Measurements from ENCODE around the gene KLK14. TPM values are rescaled to one million over a fixed set of nuclear protein-coding genes. Genes with fewer than 3 reads are reported as not detected.

The KLK14 gene
- total and polyA plus RNA-seq, 10 of the 15 experiments (the other 5 are each of a cell fraction or from before 2014, with no cell fraction given), result not detected

- TF ChIP-seq ATF2 (IDR thresholded peaks at IDR 0.05; ENCODE audit: low read length), result no peak
Measured at GRCh38 chr19:51100601-51101000, 17.9 kb upstream of the KLK14 start (continued).

GRCh38 chr19:51099047-51099382 is 16.3 kb upstream of the KLK14 start:
- Histone ChIP-seq H3K79me2 (ENCODE audit: control insufficient read depth, insufficient read depth, low read length) (no peaks in the 10 kb centered on the region), H3K9me3 (replicated peaks; ENCODE audit: control insufficient read depth, insufficient read depth, low read length) (no peaks in the 10 kb centered on the region), H3K27ac (ENCODE audit: control insufficient read depth, insufficient read depth) (no peak overlapping the region), H4K20me1 (ENCODE audit: control insufficient read depth, insufficient read depth) (no peaks in the 10 kb centered on the region; the same call in 1 of the 2 replicates), H3K4me3 (no peak overlapping the region), H3K9ac (ENCODE audit: control insufficient read depth, insufficient read depth, low read length) (no peak overlapping the region), H3K36me3 (ENCODE audit: control insufficient read depth in 2 of 2, insufficient read depth in 2 of 2, low read length in 1 of 2) (peaks cover 6% of the 10 kb centered on the region in 2 experiments; a peak in 3 of 4 replicates), H2AFZ (ENCODE audit: control insufficient read depth, low read depth, low read length) (no peak overlapping the region), H3K4me1 (ENCODE audit: control insufficient read depth, insufficient read depth, low read length) (no peaks in the 10 kb centered on the region; the same call in 1 of the 2 replicates), H3K27me3 (replicated peaks in 1 of 2; ENCODE audit: control insufficient read depth in 2 of 2, insufficient read depth in 2 of 2, low read length in 1 of 2) (no peaks in the 10 kb centered on the region), H3K4me2 (ENCODE audit: control insufficient read depth, insufficient read depth) (no peak overlapping the region)
- FAIRE-seq (no peak), ATAC-seq (no peak), DNase-seq (ENCODE audit: low read depth, low spot score) (no peak)
- intact Hi-C loops (cut with micrococcal nuclease; ENCODE audit: unreplicated experiment), result no loop called here
- 95% methylated on average over 19 of the region's 22 CpGs for WGBS (ENCODE audit: insufficient coverage, insufficient replicate concordance, low lambda C conversion rate, missing lambda C conversion rate)
- POLR2A ChIA-PET, result no interaction called here
- SMC1A ChIA-PET (ENCODE audit: uncharacterized antibody, unreplicated experiment), result no interaction called here
- in situ Hi-C loops (cut with MboI), result loop anchor here (10.0 kb wide), 1 partner anchor 164 kb away; no protein-coding TSS in a partner anchor
- no TSS peak for BruUV-seq (replicated peaks)
- TF ChIP-seq DPF2 (IDR thresholded peaks at IDR 0.05) (no peak), MLLT1 (IDR thresholded peaks at IDR 0.05) (no peak), TAF1 (IDR thresholded peaks at IDR 0.05; ENCODE audit: borderline replicate concordance, low read depth, low read length) (no peak), ZSCAN29 (IDR thresholded peaks at IDR 0.05) (no peak)
- CTCF ChIA-PET, result no interaction called here
- RAD21 ChIA-PET (ENCODE audit: unreplicated experiment), result no interaction called here
